Fibroblast of the aortic adventitia (primary cell): ENCODE data around the gene CYP26B1. TPM values are rescaled to one million over a fixed set of nuclear protein-coding genes. Genes with fewer than 3 reads are reported as not detected.

ENCODE experiments used
- DNase-seq: peaks from one replicate; pipeline ENCODE4 v3.0.0-alpha.2; 2010; ENCODE audit warnings: low read depth
- H3K4me3 ChIP-seq: 2 replicates; pipeline ENCODE4 v1.5.1; 2011; ENCODE audit warnings: low read depth, mild to moderate bottlenecking, control low read depth, low read length, moderate library complexity
- total RNA-seq: library from RNA; depleted of rRNA; stranded (reverse); fragments of >200 nt; gene quantifications from 2 replicates; pipeline ENCODE4 v1.2.3, GENCODE V29; 2012; ENCODE audit warnings: low replicate concordance
- TF ChIP-seq, protein P1 (sequence below): IDR thresholded peaks from 2 replicates; pipeline ENCODE4 v1.5.1; 2011; ENCODE audit warnings: mild to moderate bottlenecking, low read length, control low read depth, inconsistent platforms; ENCODE audit not compliant: insufficient read depth

Gene CYP26B1
- total RNA-seq, 1 donor, result 2.5 TPM

DNA sequence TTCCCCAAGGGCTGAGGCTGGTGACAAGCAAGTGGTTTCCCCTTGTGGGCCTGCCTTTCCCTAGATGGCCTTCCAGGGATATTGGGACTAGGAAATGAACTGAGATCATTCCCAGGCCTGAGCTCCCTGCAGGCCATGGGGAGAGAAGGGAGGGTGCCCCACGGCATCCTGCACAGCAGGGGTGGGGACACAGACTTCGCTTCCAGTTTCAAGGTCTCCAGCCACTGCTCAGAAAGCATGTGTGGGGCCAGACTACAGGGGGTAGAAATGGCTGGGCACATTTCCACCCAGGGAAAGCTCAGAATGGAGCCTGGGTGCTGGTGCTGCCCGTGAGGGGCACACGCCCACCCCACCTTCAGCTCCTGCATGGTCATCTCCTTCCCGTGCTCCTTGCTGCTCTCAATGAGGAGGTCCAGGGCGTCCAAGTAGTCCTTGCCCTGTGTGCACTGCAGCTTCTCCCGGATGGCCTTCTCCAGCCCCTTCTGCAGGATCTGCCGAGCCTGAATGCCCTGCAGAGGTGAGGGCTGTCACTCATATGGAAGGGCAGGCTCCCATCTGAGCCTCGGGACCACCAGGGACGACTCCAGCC, 13.2 kb downstream of the CYP26B1 start:
- DNase-seq, result no peak
- TF ChIP-seq, protein P1, sequence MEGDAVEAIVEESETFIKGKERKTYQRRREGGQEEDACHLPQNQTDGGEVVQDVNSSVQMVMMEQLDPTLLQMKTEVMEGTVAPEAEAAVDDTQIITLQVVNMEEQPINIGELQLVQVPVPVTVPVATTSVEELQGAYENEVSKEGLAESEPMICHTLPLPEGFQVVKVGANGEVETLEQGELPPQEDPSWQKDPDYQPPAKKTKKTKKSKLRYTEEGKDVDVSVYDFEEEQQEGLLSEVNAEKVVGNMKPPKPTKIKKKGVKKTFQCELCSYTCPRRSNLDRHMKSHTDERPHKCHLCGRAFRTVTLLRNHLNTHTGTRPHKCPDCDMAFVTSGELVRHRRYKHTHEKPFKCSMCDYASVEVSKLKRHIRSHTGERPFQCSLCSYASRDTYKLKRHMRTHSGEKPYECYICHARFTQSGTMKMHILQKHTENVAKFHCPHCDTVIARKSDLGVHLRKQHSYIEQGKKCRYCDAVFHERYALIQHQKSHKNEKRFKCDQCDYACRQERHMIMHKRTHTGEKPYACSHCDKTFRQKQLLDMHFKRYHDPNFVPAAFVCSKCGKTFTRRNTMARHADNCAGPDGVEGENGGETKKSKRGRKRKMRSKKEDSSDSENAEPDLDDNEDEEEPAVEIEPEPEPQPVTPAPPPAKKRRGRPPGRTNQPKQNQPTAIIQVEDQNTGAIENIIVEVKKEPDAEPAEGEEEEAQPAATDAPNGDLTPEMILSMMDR, result no peak
- no peak overlapping the region for H3K4me3 ChIP-seq

DNA sequence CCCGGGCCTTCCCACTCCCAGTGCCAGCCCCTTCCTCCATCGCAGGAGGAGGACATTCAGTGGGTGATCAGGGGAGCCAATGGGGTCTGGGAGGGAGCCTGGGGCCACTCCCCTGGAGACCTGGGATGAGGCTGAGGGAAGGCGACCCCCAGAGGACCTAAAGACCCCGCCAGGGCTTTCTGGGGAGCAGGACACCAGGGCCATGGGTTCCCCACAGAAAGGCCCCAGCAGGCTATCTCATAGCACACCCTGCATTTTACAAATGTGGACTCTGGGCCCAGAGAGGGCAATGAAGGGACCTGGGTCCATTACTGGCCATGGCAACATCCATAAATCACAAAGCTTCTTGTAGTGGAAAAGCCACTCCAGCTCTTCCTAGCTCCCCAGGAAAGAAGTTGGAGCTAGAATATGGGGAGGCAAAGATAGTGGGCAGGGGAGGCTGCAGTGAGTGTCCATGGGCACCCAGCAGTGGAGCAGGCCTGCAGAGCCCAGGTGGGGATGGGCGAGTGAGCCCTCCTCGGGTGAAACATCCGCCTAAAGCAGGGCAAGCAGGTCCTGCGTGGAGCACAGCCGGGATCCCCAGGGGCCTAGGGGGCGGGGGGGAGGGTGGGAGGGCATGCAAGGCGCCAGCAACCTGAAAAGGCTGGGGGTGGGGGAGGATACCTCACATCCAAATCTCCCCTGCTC, 13.8 kb downstream of the CYP26B1 start:
- no peak overlapping the region for H3K4me3 ChIP-seq
- DNase-seq, result no peak
- TF ChIP-seq, protein P1, result no peak

DNA sequence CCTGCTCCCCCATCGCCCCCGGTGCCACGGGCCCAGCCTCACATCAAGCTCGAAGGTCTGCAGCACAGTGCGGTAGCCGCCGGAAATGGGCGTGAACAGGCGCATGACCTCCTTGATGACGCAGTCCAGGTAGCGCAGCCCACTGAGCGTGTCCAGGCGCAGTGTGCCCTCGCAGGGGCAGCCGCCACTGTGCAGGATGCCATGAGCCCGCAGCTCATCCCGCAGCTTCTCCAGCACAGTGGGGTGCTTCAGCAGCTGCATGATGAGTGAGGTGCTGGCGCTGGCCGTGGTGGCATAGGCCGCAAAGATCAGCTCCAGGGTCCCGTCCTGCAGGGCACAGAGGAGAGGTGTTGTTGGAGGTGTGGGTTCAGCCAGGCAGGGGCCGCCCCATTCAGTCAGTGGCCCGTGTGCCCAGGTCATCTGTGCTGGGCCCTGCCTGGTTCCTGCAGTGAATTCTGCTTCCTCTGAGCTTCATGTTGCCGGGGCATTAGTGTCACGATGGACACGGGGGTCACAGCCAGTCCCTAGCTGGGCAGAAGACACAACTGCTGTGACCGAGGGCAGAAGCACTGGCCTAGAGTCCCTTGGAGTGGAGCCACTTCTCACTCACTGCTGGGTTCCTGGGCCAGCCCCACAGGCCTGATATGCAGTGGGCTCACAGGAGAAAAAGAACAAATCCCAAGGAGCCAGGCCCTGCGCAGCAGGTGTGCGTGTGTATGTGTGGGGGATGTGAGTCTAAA, 14.5 kb downstream of the CYP26B1 start:
- DNase-seq, result no peak
- TF ChIP-seq, protein P1, result no peak
- no peak overlapping the region for H3K4me3 ChIP-seq

DNA sequence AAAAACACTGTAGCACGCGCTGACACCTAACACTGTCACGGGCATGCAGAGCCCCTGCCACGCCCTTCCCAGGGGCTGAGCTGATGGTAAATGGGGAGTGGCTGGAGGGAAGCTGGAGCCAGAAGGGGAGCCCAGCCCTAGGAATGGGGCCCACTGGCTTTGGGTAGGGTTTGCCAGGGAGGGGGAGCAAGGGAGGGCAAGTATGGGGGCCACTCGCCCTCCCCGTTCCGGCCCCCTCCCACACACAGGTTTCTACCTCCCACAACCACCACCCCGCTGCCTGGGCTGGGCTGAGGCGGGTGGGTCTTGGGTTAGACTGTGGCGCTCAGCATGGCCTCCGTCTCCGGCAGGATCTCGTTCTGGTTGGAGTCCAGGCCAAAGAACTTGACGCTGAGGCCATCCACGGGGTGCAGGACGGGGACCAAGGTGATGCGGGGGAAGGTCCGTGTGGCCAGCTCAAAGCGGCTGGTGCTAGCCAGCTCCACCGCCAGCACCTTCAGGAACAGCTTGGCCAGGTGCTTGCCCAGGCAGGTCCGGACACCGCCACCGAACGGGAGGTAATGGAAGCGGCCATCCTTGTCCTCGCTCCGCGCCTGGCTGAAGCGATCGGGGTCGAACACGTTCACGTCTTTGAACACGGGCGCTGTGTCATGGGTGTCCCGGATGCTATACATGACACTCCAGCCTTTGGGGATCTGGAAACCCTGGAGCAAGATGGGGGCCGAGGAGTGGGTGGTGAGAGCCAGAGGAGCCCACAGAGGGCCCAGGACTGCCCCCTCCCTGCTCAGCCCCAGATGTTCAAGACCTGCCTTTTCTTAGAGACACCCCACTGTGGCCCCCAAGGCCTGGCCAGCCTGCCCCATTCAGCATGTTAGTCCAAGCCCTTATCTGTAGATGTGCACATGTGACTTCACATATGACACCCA, 15.5 kb downstream of the CYP26B1 start:
- H3K4me3 ChIP-seq, result no peak overlapping the region
- DNase-seq, result no peak
- TF ChIP-seq, protein P1, result no peak

DNA sequence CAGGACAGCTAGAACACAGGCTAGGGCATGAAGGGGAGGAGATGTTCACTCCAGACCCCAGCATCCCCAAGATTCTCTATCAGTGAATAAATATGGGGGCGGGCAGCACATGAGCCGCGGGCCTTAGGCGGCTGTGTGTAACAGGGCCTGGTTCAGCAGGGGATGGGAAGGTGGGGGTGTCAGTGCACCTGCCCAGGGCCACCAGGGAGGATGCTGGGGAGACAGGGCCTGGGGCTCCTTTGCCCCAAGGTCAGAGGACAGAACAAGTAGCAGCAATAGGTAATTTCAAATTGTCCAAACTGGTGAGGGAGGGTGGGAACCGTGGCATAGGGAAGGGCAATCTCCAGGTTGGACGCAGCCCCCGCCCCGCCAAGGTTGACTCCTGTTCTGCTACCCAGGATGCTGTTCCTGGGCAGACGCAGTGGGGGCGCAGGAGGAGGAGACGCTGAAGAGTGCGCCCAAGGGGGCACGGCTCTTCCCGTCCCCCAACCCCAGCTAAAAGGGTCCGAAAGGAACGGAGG, 16.2 kb downstream of the CYP26B1 start:
- no peak overlapping the region for H3K4me3 ChIP-seq
- TF ChIP-seq, protein P1, result no peak
- no peak for DNase-seq
